GM23248 (cell line): ENCODE results near the gene WDR45.

ENCODE experiments used
- EZH2 ChIP-seq: fragments of 200-600 bp; sonication (generic); IDR thresholded peaks from 2 replicates; pipeline ENCODE4 v1.6.1; 2018; ENCODE audit warnings: antibody characterized with exemption, mild to moderate bottlenecking; ENCODE audit not compliant: insufficient read depth, poor library complexity, severe bottlenecking
- EZH2phosphoT487 ChIP-seq: fragments of 200-600 bp; sonication (generic); IDR thresholded peaks from 2 replicates; pipeline ENCODE4 v1.6.1; 2018; ENCODE audit warnings: antibody characterized with exemption, moderate library complexity, mild to moderate bottlenecking, low read depth; ENCODE audit not compliant: insufficient read depth

- no peak for TF ChIP-seq EZH2
- no peak for TF ChIP-seq EZH2phosphoT487
These were observed 13.0 kb downstream of the WDR45 start for GRCh38 chrX:49066690-49067089.
